ENCODE measurements around the gene TIMM13.

TIMM13 gene

GRCh38 chr19:2427429-2428320, at the start of gene TIMM13:
Gene TIMM13 (minus strand): TSS chr19:2427586. CDS start chr19:2427533, 53 bp downstream.
- Histone ChIP-seq H3K36me3 (ENCODE audit: insufficient read depth) (no peaks in the 10 kb centered on the region), H2AFZ (ENCODE audit: low read depth) (peak within 1 kb of the TSS; percentile 63), H3K4me2 (peak within 1 kb of the TSS; percentile 95), H3K4me1 (ENCODE audit: low read depth, poor library complexity, severe bottlenecking) (peaks cover 11% of the 10 kb centered on the region), H3K27me3 (ENCODE audit: insufficient read depth, low read depth) (no peaks in the 10 kb centered on the region), H3K9ac (peak within 1 kb of the TSS; percentile 100), H4K20me1 (ENCODE audit: insufficient read depth) (no peaks in the 10 kb centered on the region), H3K79me2 (ENCODE audit: insufficient read depth, low read depth) (peaks cover 21% of the 10 kb centered on the region), H3K27ac (peak within 1 kb of the TSS; percentile 99), H3K4me3 (IDR thresholded peaks at IDR 0.05; ENCODE audit: insufficient read depth, low read depth, low read length) (no peak within 1 kb of the TSS)
- no peak for TF ChIP-seq CTCF (conservative IDR thresholded peaks at IDR 0.05; ENCODE audit: low read depth, low read length)

GRCh38 chr19:2476451-2477140, 49.2 kb upstream of the TIMM13 start:
- Histone ChIP-seq H3K79me2 (ENCODE audit: insufficient read depth, low read depth) (peaks cover 31% of the 10 kb centered on the region), H3K4me2 (peak overlapping the region; percentile 99), H3K27ac (peak overlapping the region; percentile 44; the same call in 1 of the 2 replicates), H3K27me3 (ENCODE audit: insufficient read depth, low read depth) (no peaks in the 10 kb centered on the region), H3K36me3 (ENCODE audit: insufficient read depth) (no peaks in the 10 kb centered on the region), H3K4me1 (ENCODE audit: low read depth, poor library complexity, severe bottlenecking) (peaks cover 28% of the 10 kb centered on the region), H2AFZ (ENCODE audit: low read depth) (no peak overlapping the region), H3K9ac (peak overlapping the region; percentile 72), H4K20me1 (ENCODE audit: insufficient read depth) (peaks cover 4% of the 10 kb centered on the region), H3K4me3 (IDR thresholded peaks at IDR 0.05; ENCODE audit: insufficient read depth, low read depth, low read length) (no peak overlapping the region)
- no peak for TF ChIP-seq CTCF (conservative IDR thresholded peaks at IDR 0.05; ENCODE audit: low read depth, low read length)

- peak within 1 kb of the TSS; percentile 45 for H3K27ac ChIP-seq
- H4K20me1 ChIP-seq (ENCODE audit: insufficient read depth) = peaks cover 4% of the 10 kb centered on the region
- peaks cover 28% of the 10 kb centered on the region for H3K4me1 ChIP-seq (ENCODE audit: low read depth, poor library complexity, severe bottlenecking)
- H3K27me3 ChIP-seq (ENCODE audit: insufficient read depth, low read depth) = no peaks in the 10 kb centered on the region
- peaks cover 31% of the 10 kb centered on the region for H3K79me2 ChIP-seq (ENCODE audit: insufficient read depth, low read depth)
- no peaks in the 10 kb centered on the region for H3K36me3 ChIP-seq (ENCODE audit: insufficient read depth)
- no peak for TF ChIP-seq CTCF (conservative IDR thresholded peaks at IDR 0.05; ENCODE audit: low read depth, low read length)
- H3K4me2 ChIP-seq = peak within 1 kb of the TSS; percentile 99
- peak within 1 kb of the TSS; percentile 77 for H2AFZ ChIP-seq (ENCODE audit: low read depth)
- H3K4me3 ChIP-seq (IDR thresholded peaks at IDR 0.05; ENCODE audit: insufficient read depth, low read depth, low read length) = no peak within 1 kb of the TSS
- peak within 1 kb of the TSS; percentile 72 for H3K9ac ChIP-seq
Measured at GRCh38 chr19:2475702-2476450, 48.5 kb upstream of the TIMM13 start, which contains the start of gene GADD45B. Gene GADD45B (plus strand): TSS chr19:2476127. CDS start chr19:2476359, 232 bp downstream.

- Histone ChIP-seq H3K27me3 (ENCODE audit: insufficient read depth, low read depth) (no peaks in the 10 kb centered on the region), H3K36me3 (ENCODE audit: insufficient read depth) (no peaks in the 10 kb centered on the region), H3K4me3 (IDR thresholded peaks at IDR 0.05; ENCODE audit: insufficient read depth, low read depth, low read length) (no peak overlapping the region), H2AFZ (ENCODE audit: low read depth) (peak overlapping the region; percentile 77), H3K4me1 (ENCODE audit: low read depth, poor library complexity, severe bottlenecking) (peaks cover 29% of the 10 kb centered on the region), H3K9ac (peak overlapping the region; percentile 54; the same call in 1 of the 2 replicates), H4K20me1 (ENCODE audit: insufficient read depth) (peaks cover 4% of the 10 kb centered on the region), H3K27ac (peak overlapping the region; percentile 45), H3K4me2 (peak overlapping the region; percentile 71), H3K79me2 (ENCODE audit: insufficient read depth, low read depth) (peaks cover 31% of the 10 kb centered on the region)
- no peak for TF ChIP-seq CTCF (conservative IDR thresholded peaks at IDR 0.05; ENCODE audit: low read depth, low read length)
Measured at GRCh38 chr19:2475018-2475701, 47.8 kb upstream of the TIMM13 start.
